ENCODE data around the gene SFSWAP. TPM values are rescaled to one million over a fixed set of nuclear protein-coding genes. Genes with fewer than 3 reads are reported as not detected.
"Not testable (repeated sequence)": the region's sequence is repeated elsewhere in the genome, so short reads cannot be mapped to it uniquely, and the experiment has no call there.

The SFSWAP gene
- total RNA-seq, 1 experiment from 2014 or later, result 50.4 TPM

- H3K9me2 ChIP-seq (ENCODE audit: insufficient read depth), result no peaks in the 10 kb centered on the region
- H3K4me2 ChIP-seq (ENCODE audit: low read length), result no peak overlapping the region
- H3K9ac ChIP-seq (ENCODE audit: low read length), result no peak overlapping the region
- H3K27ac ChIP-seq (ENCODE audit: low read depth, low read length), result no peak overlapping the region
- H3K27me3 ChIP-seq (ENCODE audit: insufficient read depth, low read length), result no peaks in the 10 kb centered on the region
- peaks cover 0 to under 1% of the 10 kb centered on the region in 2 experiments; a peak in 1 of 4 replicates for H3K4me1 ChIP-seq (ENCODE audit: control insufficient read depth in 1 of 2, insufficient read depth in 2 of 2, low read length in 2 of 2)
- no peak for DNase-seq (ENCODE audit: low read depth, low spot score)
- no peak for ATAC-seq
- CTCF ChIA-PET, result no interaction called here
- no peaks in the 10 kb centered on the region for H3K9me3 ChIP-seq (ENCODE audit: control insufficient read depth in 1 of 2, insufficient read depth in 1 of 2, low read depth in 1 of 2, low read length in 2 of 2)
- H4K20me1 ChIP-seq (ENCODE audit: insufficient read depth), result no peaks in the 10 kb centered on the region
- TF ChIP-seq SP1 (IDR thresholded peaks at IDR 0.05; ENCODE audit: low read depth) (no peak), EZH2phosphoT487 (IDR thresholded peaks at IDR 0.05; ENCODE audit: borderline replicate concordance) (no peak), TCF7L2 (IDR thresholded peaks at IDR 0.05; ENCODE audit: borderline replicate concordance, extremely low read depth, insufficient read depth, insufficient read length) (no peak), EGR1 (IDR thresholded peaks at IDR 0.05; ENCODE audit: low read depth) (no peak), POLR2A (IDR thresholded peaks at IDR 0.05; ENCODE audit: borderline replicate concordance, extremely low read depth, insufficient read depth, insufficient read length) (no peak), CBX3 (IDR thresholded peaks at IDR 0.05; ENCODE audit: low read depth) (no peak), ELF1 (IDR thresholded peaks at IDR 0.05; ENCODE audit: borderline replicate concordance, low read depth) (no peak), YY1 (IDR thresholded peaks at IDR 0.05; ENCODE audit: extremely low read depth, insufficient replicate concordance, low read depth, low read length) (no peak), ZNF274 (IDR thresholded peaks at IDR 0.05; ENCODE audit: low read depth, low read length) (no peak)
- RAD21 ChIA-PET (ENCODE audit: low non-redundant PET in 1 of 2, low total read pairs in 2 of 2, uncharacterized antibody in 2 of 2, unreplicated experiment in 2 of 2), result no interaction called here
- POLR2A ChIA-PET, result no interaction called here
- H3K4me3 ChIP-seq (replicated peaks in 1 of 2; ENCODE audit: low read depth in 1 of 2, low read length in 2 of 2), result no peak overlapping the region
- BruUV-seq (replicated peaks), result no TSS peak
- intact Hi-C loops (cut with micrococcal nuclease), result no loop called here
- no peak overlapping the region for H2AFZ ChIP-seq (ENCODE audit: low read depth, low read length, poor library complexity, severe bottlenecking)
- H3K36me3 ChIP-seq (ENCODE audit: control insufficient read depth in 1 of 2, insufficient read depth in 2 of 2, low read length in 2 of 2), result no peaks in the 10 kb centered on the region
- H3K79me2 ChIP-seq (ENCODE audit: insufficient read depth, low read length), result no peaks in the 10 kb centered on the region
These were observed 6.4 kb upstream of the SFSWAP start for GRCh38 chr12:131704509-131704908.

GRCh38 chr12:131706709-131707108 lies 4.2 kb upstream of the SFSWAP start:
- H3K9me3 ChIP-seq (ENCODE audit: control insufficient read depth in 1 of 2, insufficient read depth in 1 of 2, low read depth in 1 of 2, low read length in 2 of 2); H2AFZ ChIP-seq (ENCODE audit: low read depth, low read length, poor library complexity, severe bottlenecking); DNase-seq (ENCODE audit: low read depth, low spot score); CTCF ChIA-PET; H3K4me3 ChIP-seq (replicated peaks in 1 of 2; ENCODE audit: low read depth in 1 of 2, low read length in 2 of 2); H3K27ac ChIP-seq (ENCODE audit: low read depth, low read length); H3K27me3 ChIP-seq (ENCODE audit: insufficient read depth, low read length); ATAC-seq; H3K9me2 ChIP-seq (ENCODE audit: insufficient read depth); H3K4me2 ChIP-seq (ENCODE audit: low read length); H4K20me1 ChIP-seq (ENCODE audit: insufficient read depth); H3K36me3 ChIP-seq (ENCODE audit: control insufficient read depth in 1 of 2, insufficient read depth in 2 of 2, low read length in 2 of 2); POLR2A ChIA-PET; H3K79me2 ChIP-seq (ENCODE audit: insufficient read depth, low read length); intact Hi-C loops (cut with micrococcal nuclease); BruUV-seq (replicated peaks); H3K9ac ChIP-seq (ENCODE audit: low read length): not testable (repeated sequence)
- RAD21 ChIA-PET (ENCODE audit: low non-redundant PET in 1 of 2, low total read pairs in 2 of 2, uncharacterized antibody in 2 of 2, unreplicated experiment in 2 of 2), result interaction anchor here in 1 of 2 experiments (0.6 kb wide), 1 partner anchor 579 kb away, joined by 3 read pairs; no protein-coding TSS in a partner anchor
- peaks cover 4 to 11% of the 10 kb centered on the region in 2 experiments; a peak in 2 of 4 replicates for H3K4me1 ChIP-seq (ENCODE audit: control insufficient read depth in 1 of 2, insufficient read depth in 2 of 2, low read length in 2 of 2)
